K562 (cell line): ENCODE data around the gene LST1. TPM values are rescaled to one million over a fixed set of nuclear protein-coding genes. Genes with fewer than 3 reads are reported as not detected.

ENCODE experiments used
- ELF1 ChIP-seq: fragments of 200-800 bp; sonication (Bioruptor generic); IDR thresholded peaks from 2 replicates; pipeline ENCODE4 v1.6.1; 2016; ENCODE audit warnings: missing genetic modification characterization, missing compliant biosample characterization
- FOXJ2 ChIP-seq: fragments of 200-800 bp; sonication (Bioruptor generic); IDR thresholded peaks from 2 replicates; pipeline ENCODE4 v1.6.1; 2016; ENCODE audit warnings: missing genetic modification characterization, missing compliant biosample characterization
- GTF2F1 ChIP-seq: IDR thresholded peaks from 2 replicates; pipeline ENCODE4 v1.6.1; 2011; ENCODE audit warnings: low read depth, low read length, improper control_type of control experiment
- IRF2 ChIP-seq: sonication (generic); formaldehyde crosslinking; IDR thresholded peaks from 2 replicates; pipeline ENCODE4 v1.8.1; 2022; ENCODE audit warnings: mild to moderate bottlenecking, missing genetic modification reagents
- KLF13 ChIP-seq: fragments of 450-650 bp; IDR thresholded peaks from 2 replicates; pipeline ENCODE4 v1.6.1; 2016; ENCODE audit warnings: missing genetic modification characterization, low read depth, mild to moderate bottlenecking, missing compliant biosample characterization, moderate library complexity, borderline replicate concordance
- LCOR ChIP-seq: sonication (generic); formaldehyde crosslinking; IDR thresholded peaks from 2 replicates; pipeline ENCODE4 v1.8.0; 2022; ENCODE audit warnings: mild to moderate bottlenecking, missing genetic modification reagents
- MAX ChIP-seq: sonication (generic); formaldehyde crosslinking; IDR thresholded peaks from 2 replicates; pipeline ENCODE4 v1.9.0; 2022; ENCODE audit warnings: mild to moderate bottlenecking, missing genetic modification reagents
- MYBL2 ChIP-seq, 2 experiments: fragments of 450-650 bp in 1 of 2; sonication (generic) in 1 of 2; formaldehyde crosslinking in 1 of 2; IDR thresholded peaks; 2 replicates each; pipeline versions ENCODE4 v1.6.1 to v1.8.1; 2017 to 2022; ENCODE audit warnings: borderline replicate concordance in 1 of 2, inconsistent platforms in 1 of 2, low read depth in 1 of 2, mild to moderate bottlenecking in 1 of 2, missing genetic modification reagents in 1 of 2, moderate library complexity in 1 of 2
- NR1H2 ChIP-seq: sonication (generic); formaldehyde crosslinking; IDR thresholded peaks from 2 replicates; pipeline ENCODE4 v1.4.0; 2020; ENCODE audit warnings: mild to moderate bottlenecking, missing genetic modification reagents
- SIN3A ChIP-seq, 2 experiments: fragments of 150-350 bp in 1 of 2; IDR thresholded peaks; 2 replicates each; pipeline ENCODE4 v1.6.1; 2011 to 2016; ENCODE audit warnings: borderline replicate concordance in 2 of 2, low read depth in 2 of 2, low read length in 2 of 2, mild to moderate bottlenecking in 2 of 2, moderate library complexity in 2 of 2; ENCODE audit not compliant: control insufficient read depth in 1 of 2
- TARDBP ChIP-seq: fragments of 450-650 bp; IDR thresholded peaks from 2 replicates; pipeline ENCODE4 v1.6.1; 2016
- THAP7 ChIP-seq: fragments of 250-450 bp; sonication (Bioruptor Pico); IDR thresholded peaks from 2 replicates; pipeline ENCODE4 v1.5.0; 2021
- ZBTB8A ChIP-seq: fragments of 450-650 bp; IDR thresholded peaks from 2 replicates; pipeline ENCODE4 v1.6.1; 2018; ENCODE audit warnings: mild to moderate bottlenecking, moderate library complexity; ENCODE audit not compliant: partially characterized antibody
- ZC3H4 ChIP-seq: sonication (generic); formaldehyde crosslinking; IDR thresholded peaks from 2 replicates; pipeline ENCODE4 v1.9.0; 2021; ENCODE audit warnings: missing genetic modification reagents, borderline replicate concordance
- ZKSCAN1 ChIP-seq: fragments of 150-350 bp; IDR thresholded peaks from 2 replicates; pipeline ENCODE4 v1.6.1; 2016; ENCODE audit warnings: low read depth, low read length
- ZNF134 ChIP-seq: fragments of 250-450 bp; sonication (Bioruptor Pico); conservative IDR thresholded peaks from 2 replicates; pipeline ENCODE4 v1.4.0; 2020
- ZNF197 ChIP-seq: fragments of 200-800 bp; sonication (Bioruptor generic); IDR thresholded peaks from 2 replicates; pipeline ENCODE4 v1.6.1; 2016; ENCODE audit warnings: low read depth, missing genetic modification characterization, missing compliant biosample characterization
- ZNF253 ChIP-seq: fragments of 250-450 bp; sonication (Bioruptor Pico); conservative IDR thresholded peaks from 2 replicates; pipeline ENCODE4 v1.6.1; 2021; ENCODE audit warnings: mild to moderate bottlenecking
- ZNF431 ChIP-seq: sonication (generic); formaldehyde crosslinking; IDR thresholded peaks from 2 replicates; pipeline ENCODE4 v1.8.0; 2022; ENCODE audit warnings: mild to moderate bottlenecking, missing genetic modification reagents
- ZNF584 ChIP-seq: fragments of 200-800 bp; sonication (Bioruptor generic); IDR thresholded peaks from 2 replicates; pipeline ENCODE4 v1.6.1; 2016; ENCODE audit warnings: low read depth, mild to moderate bottlenecking, missing genetic modification characterization, missing compliant biosample characterization
- ZSCAN32 ChIP-seq: fragments of 450-650 bp; formaldehyde crosslinking; IDR thresholded peaks from 2 replicates; pipeline ENCODE4 v1.4.0; 2020; ENCODE audit warnings: mild to moderate bottlenecking, moderate library complexity
- polyA plus RNA-seq, 8 experiments: library from polyadenylated mRNA; depleted of rRNA in 4 of 8; stranded (reverse) in 5 of 8; unstranded in 3 of 8; fragments of >200 nt; fragmentation: Nextera tagmentation in 2 of 8; fragmentation: Illumina TruSeq in 1 of 8; extraction: Ambion mirVana in 2 of 8; extraction: Trizol in 1 of 8; gene quantifications; 2 replicates each; pipeline versions ENCODE4 v1.2.1 to v1.2.3, GENCODE V29; 2011 to 2014; ENCODE audit warnings: inconsistent platforms in 1 of 8, missing spikeins in 1 of 8
- total RNA-seq, 7 experiments: library from RNA; depleted of rRNA in 6 of 7; stranded (reverse); fragments of >200 nt in 6 of 7; fragmentation: Illumina TruSeq in 2 of 7; extraction: Trizol in 2 of 7; gene quantifications; 2 replicates each; pipeline versions ENCODE4 v1.2.1 to v1.2.3, GENCODE V29; 2011 to 2021; ENCODE audit warnings: low replicate concordance in 1 of 7
- TF ChIP-seq, protein P1 (sequence below): fragments of 250-450 bp; sonication (Bioruptor Pico); IDR thresholded peaks from 2 replicates; pipeline ENCODE4 v1.5.1; 2021; ENCODE audit warnings: mild to moderate bottlenecking
- TF ChIP-seq, protein P2 (sequence below): sonication (generic); formaldehyde crosslinking; IDR thresholded peaks from 2 replicates; pipeline ENCODE4 v1.8.1; 2022; ENCODE audit warnings: missing genetic modification reagents
- TF ChIP-seq, protein P3 (sequence below): sonication (generic); formaldehyde crosslinking; IDR thresholded peaks from 2 replicates; pipeline ENCODE4 v1.8.1; 2023; ENCODE audit warnings: mild to moderate bottlenecking, missing genetic modification reagents, moderate library complexity

LST1 gene
- total and polyA plus RNA-seq, 9 of the 15 experiments (the other 6 are each of a cell fraction or from before 2014, with no cell fraction given), result 0.82 to 7.8 (median 1.7) TPM

DNA sequence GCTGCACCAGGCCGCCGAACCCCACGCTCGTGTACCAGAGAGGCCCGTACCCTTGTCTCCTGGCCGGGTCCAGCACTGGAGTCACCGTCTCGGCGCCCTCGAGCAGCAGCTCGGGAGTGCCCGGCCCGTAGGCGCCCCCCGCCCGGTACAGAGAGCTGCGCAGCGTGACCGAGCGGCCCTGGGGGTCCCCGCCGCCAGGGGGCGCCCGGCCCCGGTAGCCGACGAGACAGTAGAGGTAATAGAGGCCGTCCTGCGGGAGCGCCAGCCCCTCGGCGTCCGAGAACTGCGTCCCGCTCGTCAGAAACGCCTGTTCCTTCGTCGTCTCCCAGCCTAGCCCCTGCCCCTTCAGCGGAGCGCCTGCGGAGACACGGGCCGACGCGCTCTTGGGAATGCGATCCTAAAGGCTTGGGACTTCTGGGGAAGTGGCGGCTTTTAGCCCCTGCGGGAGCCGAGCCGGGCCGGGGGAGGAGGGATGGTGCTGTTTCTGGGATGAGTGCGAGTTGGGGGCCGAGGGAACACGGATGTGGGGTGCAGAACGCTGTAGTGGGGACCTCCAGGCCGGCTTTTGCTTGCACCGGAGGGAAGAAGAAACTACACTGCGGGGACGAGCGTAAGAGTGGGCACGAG, 5.2 kb upstream of the LST1 start (continued):
- TF ChIP-seq, protein P1, sequence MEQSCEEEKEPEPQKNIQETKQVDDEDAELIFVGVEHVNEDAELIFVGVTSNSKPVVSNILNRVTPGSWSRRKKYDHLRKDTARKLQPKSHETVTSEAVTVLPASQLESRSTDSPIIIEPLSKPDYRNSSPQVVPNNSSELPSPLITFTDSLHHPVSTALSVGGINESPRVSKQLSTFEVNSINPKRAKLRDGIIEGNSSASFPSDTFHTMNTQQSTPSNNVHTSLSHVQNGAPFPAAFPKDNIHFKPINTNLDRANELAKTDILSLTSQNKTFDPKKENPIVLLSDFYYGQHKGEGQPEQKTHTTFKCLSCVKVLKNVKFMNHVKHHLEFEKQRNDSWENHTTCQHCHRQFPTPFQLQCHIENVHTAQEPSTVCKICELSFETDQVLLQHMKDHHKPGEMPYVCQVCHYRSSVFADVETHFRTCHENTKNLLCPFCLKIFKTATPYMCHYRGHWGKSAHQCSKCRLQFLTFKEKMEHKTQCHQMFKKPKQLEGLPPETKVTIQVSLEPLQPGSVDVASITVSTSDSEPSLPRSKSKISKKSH (CRISPR knock-in tag), result no peak
- TF ChIP-seq THAP7 (CRISPR knock-in tag), result no peak
- TF ChIP-seq ZSCAN32 (CRISPR knock-in tag), result no peak
- no peak for TF ChIP-seq GTF2F1
- no peak for TF ChIP-seq SIN3A (IDR thresholded peaks at IDR 0.05; ENCODE audit: borderline replicate concordance in 2 of 2, control insufficient read depth in 1 of 2, low read depth in 2 of 2, low read length in 2 of 2)
- TF ChIP-seq IRF2 (CRISPR knock-in tag), result no peak
- TF ChIP-seq ZNF584 (CRISPR knock-in tag), result peak; percentile 23; the same call in 1 of the 2 replicates
- TF ChIP-seq, protein P2, sequence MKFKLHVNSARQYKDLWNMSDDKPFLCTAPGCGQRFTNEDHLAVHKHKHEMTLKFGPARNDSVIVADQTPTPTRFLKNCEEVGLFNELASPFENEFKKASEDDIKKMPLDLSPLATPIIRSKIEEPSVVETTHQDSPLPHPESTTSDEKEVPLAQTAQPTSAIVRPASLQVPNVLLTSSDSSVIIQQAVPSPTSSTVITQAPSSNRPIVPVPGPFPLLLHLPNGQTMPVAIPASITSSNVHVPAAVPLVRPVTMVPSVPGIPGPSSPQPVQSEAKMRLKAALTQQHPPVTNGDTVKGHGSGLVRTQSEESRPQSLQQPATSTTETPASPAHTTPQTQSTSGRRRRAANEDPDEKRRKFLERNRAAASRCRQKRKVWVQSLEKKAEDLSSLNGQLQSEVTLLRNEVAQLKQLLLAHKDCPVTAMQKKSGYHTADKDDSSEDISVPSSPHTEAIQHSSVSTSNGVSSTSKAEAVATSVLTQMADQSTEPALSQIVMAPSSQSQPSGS (CRISPR knock-in tag), result no peak
- peak; percentile 88 for TF ChIP-seq TARDBP
- peak; percentile 85 for TF ChIP-seq MAX (CRISPR knock-in tag)
- no peak for TF ChIP-seq KLF13 (tag)
- no peak for TF ChIP-seq ZNF253 (CRISPR knock-in tag)
- TF ChIP-seq LCOR, result peak; percentile 92
- no peak for TF ChIP-seq ZNF134
- no peak for TF ChIP-seq ELF1 (tag)
- TF ChIP-seq ZBTB8A, result no peak
- peak; percentile 96; the same call in 1 of the 2 replicates for TF ChIP-seq NR1H2 (CRISPR knock-in tag)
- no peak for TF ChIP-seq ZC3H4 (CRISPR knock-in tag)
- TF ChIP-seq ZNF431, result 0 out of 2 replicates have a peak, but pooled peaks have one; percentile 38
- TF ChIP-seq, protein P3, sequence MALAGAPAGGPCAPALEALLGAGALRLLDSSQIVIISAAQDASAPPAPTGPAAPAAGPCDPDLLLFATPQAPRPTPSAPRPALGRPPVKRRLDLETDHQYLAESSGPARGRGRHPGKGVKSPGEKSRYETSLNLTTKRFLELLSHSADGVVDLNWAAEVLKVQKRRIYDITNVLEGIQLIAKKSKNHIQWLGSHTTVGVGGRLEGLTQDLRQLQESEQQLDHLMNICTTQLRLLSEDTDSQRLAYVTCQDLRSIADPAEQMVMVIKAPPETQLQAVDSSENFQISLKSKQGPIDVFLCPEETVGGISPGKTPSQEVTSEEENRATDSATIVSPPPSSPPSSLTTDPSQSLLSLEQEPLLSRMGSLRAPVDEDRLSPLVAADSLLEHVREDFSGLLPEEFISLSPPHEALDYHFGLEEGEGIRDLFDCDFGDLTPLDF (CRISPR knock-in tag), result peak; percentile 70; the same call in 1 of the 2 replicates
- TF ChIP-seq MYBL2 (IDR thresholded peaks at IDR 0.05; ENCODE audit: low read depth), result no peak
- TF ChIP-seq MYBL2 (CRISPR knock-in tag; IDR thresholded peaks at IDR 0.05; ENCODE audit: borderline replicate concordance), result no peak
- TF ChIP-seq ZKSCAN1, result no peak; the same call in 1 of the 2 replicates
- TF ChIP-seq ZNF197 (CRISPR knock-in tag), result no peak
- TF ChIP-seq FOXJ2 (tag), result no peak
